HG03378 (cell line): Measurements from ENCODE around the gene LAMP5.

Source experiments
- ATAC-seq: cut with Tn5 transposase; IDR thresholded peaks from one replicate; pipeline ENCODE4 v1.9.1; 2021; ENCODE audit warnings: mild to moderate bottlenecking, moderate library complexity; ENCODE audit not compliant: unreplicated experiment

Gene LAMP5

DNA sequence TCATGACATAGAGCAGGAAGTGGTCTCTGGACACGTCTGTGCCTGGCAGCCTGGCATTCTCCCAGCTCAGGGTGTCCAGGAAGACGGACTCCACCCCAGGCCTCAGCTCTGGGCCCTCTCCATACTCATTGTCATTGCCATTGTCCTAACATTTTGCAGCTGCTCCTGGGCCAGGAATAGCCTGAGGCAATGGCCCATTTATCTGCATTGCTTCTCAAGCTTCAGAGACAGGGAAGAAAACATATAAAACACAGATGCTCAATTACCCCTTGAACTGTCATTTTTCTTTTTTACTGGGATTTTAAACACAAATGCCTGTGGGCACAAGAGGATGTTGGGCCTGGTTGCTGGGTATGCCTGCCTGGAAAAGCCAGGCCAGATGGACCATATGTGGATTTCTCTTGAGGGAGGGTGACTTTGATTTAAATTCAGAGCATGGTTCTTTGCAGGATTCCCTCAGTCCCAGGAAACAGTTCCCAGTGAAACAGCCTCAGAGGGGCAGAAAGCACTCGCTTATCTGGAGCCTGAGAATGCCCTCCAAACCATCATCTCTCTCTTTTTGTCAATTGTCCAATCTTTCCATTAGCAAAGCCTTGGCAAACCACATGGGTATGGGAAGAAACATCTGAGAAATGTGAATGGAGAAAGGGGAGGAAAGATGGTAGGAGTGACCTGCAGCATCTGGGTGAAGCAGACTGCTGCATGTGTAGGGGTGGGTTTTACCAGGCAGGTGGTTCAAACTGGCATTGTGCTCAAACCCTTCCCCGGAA is 17.9 kb downstream of the LAMP5 start:
- no peak for ATAC-seq

DNA sequence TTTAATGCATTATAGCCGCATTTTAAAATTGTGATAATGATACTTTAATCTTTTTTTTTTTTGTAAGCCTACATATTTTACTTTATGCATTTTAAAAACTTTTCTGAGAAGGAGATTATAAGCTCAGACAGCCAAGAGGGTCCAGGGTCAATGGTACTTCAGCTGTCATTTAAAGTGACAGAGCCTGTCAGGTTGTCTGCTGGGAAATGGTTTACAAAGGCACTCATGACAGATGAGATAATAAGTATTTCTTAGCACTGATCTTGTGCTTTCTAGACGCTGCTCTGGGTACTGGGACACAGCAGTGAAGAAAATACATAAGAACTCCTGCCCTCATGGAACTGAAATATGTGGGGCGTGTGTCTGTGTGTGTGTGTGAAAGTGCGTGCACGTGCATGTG is 19.6 kb downstream of the LAMP5 start:
- ATAC-seq: no peak

DNA sequence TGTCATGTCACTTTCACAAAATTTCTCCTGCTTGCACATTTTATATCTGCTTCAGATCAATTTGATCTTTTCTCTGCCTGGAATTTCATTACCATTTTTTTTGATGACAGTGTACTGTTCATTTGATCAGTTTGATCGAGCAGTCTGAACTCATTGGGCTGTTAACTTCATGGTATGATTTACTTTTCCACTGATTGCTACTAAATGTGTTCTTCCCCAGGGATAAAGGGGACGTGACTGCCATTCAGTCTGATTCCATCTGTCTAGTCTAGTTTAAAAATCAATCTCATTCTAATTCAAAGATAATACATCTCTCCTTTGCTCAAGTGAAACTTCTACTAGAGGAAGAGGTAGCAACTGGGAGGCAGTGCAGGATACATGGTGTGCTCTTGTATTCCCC is 21.1 kb downstream of the LAMP5 start:
- ATAC-seq: no peak

DNA sequence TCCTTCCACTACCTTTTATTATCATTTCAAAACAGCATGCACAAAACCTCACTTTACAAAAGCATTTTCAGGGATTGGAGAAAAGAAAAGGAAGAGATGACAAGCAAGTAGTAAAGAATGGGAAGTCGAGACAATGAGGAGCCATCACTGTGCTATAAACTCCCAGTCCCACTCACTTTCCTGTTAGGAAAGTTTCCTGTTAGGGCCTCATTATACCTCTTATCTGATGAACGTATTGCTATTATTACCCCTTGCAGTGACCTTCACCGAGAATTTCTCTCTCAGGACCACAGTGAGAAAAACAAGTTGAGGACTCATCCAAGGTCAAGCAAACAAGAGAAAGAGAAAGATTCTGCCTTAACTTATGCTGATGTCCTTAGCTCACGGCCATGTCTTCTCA is 28.8 kb downstream of the LAMP5 start:
- no peak for ATAC-seq

DNA sequence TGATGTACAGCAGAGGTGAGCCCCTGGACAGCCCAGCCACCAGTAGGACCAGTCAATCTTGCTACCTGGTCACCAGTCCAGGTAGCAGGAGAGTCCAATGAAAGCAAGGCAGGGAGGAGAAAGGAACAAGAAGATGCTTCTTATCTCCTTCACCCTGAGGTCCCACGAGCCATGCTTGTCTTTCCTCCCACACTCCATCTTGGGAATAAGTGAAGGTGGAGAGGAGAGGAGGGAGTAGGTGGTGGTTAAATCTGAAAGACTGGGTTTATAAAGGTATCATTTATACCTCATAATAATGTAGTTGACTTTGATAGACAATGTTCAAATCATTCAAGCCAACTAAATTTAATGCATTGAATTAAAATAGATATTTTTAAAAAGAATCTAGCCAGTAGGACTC is 35.9 kb downstream of the LAMP5 start:
- ATAC-seq: no peak

DNA sequence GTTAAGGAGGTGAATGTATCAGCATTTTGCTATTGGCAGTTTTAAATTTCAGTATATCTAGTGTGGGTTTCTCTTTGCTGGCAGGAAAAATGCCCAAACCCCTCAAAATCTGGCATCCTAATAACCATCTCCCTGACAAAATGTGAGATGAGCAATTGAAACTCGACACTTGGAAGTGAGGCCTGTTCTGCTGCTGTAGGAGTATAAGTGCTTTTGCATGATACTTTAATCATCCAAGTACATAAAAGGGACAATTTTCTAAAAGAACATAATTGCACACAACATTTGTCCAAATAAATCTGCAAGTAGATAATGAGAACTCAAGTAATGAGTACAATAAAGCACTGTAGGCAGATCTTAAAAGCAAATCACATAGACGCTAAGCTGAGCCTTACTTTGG is 36.5 kb downstream of the LAMP5 start:
- no peak for ATAC-seq

DNA sequence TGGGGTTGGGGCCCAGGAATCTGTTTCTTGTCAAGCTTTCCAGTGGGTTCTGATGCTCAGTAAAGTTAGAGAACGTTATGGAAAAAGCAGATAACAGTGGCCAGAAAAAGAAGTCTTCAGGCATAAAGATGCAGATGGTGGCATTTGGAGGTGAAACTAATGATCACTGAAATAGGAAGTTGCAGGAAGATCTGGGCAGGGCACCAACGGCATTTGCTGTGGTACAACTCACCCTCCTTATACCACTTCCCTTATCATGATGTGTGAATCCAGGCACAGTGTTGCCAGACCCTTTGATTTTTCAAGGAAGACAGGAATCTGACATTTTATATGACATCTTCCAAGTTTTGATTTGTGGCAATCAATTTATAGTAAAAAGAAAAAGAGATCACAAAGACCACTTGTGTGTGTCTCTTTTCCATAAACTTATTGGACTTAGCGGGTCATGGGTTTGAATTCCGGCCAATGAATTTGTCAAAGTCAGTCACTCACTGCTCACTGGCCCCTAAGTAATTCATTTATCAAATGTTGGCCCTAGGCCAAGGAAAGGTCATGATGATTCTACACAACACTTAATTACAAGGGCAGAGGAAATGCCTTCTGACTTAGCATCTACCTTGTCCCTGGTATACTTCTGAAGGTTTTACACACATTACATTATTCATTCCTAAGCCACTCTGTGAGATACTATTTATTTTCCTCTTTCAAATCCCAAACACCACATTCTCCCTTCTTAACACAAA is 37.6 kb downstream of the LAMP5 start:
- no peak for ATAC-seq

DNA sequence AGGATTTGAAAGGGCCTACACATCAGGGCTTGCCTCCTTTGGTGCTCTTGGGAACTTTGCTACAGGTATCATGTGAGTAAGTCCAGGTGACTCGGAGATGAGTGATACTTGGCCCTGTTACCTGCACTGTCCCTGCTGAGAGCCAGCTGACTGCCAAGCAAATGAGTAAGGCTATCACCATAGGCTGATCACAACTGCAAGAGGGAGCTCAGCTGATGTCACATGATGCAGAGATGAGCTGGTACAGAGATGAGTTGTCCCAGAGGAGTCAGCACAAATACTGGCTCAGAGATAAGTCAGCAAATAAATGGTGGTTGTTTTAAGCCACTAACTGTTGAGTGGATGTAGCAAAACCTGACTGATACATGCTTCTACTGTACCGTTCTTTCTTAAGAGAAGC is 41.4 kb downstream of the LAMP5 start:
- ATAC-seq: no peak

DNA sequence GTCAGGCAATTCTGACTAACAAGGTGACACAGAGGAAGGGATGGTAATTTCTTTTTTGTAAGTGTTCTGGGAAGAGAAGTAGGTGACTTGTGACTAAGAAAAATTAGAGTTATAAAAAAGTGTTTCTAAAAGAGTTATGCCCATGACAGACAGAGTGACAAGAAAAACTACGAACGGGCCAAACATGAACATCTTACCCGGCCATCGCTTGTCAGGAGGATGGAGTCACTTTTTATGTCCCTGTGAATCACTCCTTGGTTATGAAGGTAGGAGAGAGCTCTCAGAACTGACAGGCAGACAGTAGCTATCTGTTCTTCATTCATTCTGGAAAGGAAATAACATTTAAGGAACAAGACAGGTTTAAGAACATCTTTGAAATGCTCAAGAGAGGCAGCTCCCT is 43.0 kb downstream of the LAMP5 start:
- no peak for ATAC-seq

DNA sequence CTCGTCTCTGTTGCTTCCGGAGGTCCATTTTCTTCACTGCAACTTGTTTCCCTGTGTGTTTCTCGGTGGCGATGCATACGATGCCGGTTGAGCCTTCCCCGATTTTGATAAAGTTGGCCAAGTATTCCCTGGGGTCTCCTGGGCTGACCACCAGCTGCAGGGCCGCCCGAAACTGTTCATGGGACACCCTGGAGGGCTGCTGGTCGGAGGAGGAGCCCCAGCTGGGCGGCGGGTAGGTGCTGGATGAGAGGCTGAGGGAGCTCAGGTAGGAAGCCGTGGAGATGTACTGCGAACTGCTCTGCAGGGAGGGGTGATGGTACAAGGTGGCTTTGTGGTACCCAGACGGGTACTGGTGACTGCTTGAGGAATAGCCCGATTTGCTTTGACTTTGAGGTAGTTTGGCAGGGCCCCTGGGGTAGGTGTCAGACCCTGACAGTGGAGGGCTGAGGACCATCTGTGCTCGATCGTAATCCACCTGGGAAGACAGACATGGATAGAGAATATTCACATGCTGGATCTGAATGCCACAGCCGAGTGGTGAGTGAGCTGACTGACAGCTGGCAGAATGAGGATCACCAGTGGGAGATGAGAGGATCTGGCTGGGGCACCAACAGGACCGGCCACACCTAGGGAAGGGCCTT is 51.6 kb downstream of the LAMP5 start:
- ATAC-seq: no peak

DNA sequence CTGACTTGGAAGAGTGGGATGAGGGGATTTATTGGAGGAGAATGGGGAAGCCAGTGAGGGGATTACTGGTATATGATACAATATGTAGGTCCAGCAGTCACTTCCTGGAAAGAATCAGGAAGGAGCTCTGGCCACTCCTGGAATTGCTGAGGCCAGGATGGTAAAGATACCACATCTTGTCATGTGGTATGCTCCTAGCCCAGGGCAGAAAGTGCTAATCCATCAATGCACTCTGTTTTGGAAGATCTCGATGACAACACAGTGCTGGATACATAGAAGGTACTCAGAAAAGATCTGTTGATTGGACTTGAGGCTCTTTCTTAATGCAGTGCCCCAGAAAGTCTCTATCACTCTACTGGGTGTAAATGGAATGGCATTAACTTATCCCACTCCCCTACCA is 52.6 kb downstream of the LAMP5 start:
- ATAC-seq: no peak

DNA sequence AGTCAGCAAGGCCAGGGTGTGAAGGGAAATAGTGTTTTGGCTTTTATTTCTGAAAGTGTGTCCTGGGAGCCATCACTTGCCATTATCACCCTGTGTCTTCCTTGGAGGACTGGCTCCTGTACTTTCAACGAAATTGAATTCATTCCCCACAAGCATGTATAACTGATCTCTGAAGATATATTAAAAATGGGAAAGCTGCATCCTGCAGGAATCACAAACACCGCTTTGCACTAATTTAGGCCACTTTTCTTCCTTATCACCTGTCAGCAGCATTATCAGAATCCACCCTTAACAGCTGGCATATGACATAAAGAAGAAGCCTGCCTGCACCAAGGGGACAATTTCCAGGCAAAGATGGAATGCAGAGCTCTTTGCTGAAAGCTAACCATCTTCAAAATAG is 56.2 kb downstream of the LAMP5 start:
- ATAC-seq: no peak

DNA sequence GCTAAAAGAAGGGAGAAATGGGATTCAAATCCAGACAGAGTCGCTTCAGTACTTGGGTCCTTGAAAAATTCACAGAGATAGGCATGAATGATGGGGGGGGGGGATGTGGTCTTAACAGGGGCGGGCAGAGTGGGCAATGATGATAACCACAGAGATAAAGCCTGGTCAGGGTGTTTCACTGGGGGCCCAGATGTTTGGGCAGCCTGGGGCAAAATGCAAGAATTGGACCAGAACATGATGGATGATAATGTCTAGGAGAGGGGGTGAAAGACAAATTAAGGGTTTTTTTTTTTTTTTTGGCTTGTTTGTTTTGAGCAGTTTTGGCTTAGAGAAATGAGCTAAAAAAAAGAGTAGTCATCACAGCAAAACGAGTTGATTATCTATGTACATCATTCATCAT is 57.4 kb downstream of the LAMP5 start:
- ATAC-seq: no peak

DNA sequence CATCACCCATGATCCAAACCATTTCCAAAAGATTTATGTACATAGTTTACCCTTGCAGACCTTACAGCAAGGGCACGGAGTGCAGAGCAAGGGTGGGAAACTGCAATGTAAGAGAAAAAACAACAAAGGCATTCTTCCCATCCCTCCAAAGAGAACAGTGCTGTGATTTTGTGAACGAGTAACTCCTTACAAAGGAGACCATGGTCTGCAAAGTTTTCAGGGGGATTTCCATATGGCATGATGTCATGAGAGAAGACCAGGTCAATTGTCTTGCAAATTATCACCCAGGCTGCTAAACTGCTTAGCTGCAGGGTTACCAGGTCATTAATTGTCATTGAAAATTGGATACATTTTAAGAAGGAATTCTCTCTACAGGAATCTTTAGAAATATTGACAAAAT is 58.3 kb downstream of the LAMP5 start:
- ATAC-seq: no peak

DNA sequence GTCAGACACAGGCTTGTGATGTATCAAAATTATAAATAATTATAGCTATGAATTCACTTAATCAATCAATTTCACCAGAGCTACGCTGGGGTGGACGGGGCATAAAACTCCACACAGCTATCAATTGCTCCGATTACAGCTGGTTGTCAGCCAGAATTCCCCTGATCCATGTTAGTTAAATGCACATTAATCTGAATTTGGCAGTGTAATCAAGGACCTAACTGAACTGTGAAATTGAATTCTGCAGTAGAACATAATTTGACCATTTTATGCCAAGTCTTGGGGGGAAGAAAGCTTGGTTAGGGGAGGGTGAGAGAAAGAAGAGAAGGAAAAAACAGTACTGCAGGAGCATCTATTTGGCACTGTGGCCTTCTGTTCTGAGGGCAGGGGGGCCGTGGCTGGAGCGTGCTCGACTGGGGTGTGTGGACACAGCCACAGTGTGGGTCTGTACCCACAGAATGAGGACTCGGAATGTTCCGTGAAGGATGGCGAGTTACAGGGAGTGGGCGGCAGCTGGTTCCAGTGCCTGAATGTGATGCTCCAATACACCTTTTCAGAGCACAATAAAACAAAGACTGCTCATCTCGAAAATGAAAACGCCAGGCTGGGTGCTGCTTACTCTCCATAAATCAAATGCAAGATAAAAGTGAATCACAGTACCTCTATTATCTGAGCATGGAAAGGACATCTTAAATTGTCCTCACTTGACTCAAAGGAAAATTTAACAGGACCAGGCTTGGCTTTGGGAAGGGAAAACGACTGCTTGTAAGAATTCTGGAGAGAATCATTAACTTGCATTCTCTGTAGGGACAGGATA is 59.2 kb downstream of the LAMP5 start:
- ATAC-seq: no peak

DNA sequence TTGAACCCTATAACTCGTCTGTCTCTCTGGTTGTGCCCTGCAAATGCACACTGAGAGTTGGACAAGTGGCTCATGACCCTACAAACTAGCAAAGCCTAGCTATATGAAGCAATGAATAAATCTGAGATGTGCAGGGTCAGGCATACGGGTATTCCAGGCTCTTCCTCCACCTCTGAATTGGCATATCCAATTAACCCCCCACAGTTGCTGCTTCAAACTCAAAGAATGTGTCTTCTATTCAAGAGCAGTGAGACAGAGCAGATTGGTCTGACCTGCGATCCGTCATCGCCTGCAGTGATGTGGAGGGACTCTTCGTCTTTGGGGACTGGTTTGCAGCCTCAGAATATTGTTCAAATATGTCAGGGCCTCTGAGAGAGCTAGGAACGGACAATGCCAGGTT is 59.8 kb downstream of the LAMP5 start:
- ATAC-seq: no peak

DNA sequence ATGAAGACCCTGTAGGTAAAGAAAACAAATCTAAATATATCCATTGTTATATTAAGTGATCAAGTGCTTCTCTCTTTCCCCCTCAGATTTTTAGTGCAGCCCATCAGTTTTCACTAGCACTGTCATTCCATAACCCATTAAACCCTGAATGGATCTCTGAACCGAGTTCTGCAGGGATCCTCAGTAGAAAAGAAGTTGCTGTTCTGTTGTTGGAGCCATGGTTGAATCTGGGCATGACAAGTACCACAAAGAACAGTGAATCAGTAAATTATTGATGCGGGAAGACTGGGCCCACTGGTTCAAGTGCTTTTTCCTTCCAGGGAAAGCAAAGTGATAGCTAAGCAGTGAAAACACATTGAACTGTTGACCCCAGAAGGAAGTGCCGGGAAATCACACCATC is 60.4 kb downstream of the LAMP5 start:
- no peak for ATAC-seq

DNA sequence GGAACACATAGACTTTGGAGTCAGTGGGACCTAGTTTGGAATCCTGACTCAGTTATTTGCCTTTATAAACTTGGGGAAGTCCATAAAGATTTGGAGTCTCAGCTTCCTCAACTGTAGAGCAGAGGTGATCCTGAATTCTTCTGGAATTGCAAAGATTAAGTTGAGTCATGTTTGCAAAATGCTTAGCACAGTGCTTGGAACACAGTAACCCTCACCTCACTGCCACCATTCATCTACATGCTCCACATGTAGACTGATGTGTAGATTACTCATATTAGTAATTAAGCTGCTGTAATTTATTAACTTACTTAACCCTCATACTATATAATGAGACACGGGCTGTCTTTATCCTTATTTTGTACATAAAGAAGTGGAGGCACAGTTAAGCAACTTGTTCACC is 61.4 kb downstream of the LAMP5 start:
- ATAC-seq: no peak

DNA sequence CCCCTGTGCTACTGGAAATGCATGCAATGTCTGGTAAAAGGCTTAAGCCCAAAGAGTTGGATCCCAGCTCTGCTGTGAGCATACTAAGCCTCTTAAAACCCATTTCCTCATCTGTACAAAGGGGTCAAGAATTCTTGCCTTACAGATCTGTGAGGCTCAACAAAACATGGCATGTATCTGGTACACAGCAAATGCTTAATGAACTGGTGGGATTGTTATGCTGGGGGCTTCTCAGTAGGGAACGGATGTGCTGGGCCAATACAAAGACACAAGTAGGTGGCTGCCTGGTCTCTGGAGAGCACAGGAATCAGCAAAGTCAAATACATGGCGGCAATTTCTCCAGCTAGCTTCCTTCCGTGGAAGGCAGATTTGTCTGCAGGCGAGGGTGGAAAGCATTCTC is 62.3 kb downstream of the LAMP5 start:
- no peak for ATAC-seq

DNA sequence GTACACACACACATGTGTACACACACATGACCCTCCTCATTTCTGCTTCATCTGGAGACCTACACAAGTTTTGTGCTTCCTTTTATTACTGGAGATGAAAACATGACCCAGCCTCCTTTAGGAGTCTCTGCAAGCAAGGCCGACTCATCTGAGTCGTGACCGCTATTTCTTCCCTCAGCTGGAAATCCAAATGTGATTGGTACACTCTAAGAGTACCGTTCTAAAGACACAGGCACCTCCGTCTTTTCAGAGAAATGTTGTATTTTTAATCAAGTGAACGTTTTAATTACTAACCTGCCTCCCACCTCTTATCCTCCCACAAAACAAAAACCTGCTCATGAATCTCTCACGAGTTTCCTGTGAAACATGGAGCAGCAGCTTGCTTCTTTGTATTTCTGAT is 63.0 kb downstream of the LAMP5 start:
- ATAC-seq: no peak

DNA sequence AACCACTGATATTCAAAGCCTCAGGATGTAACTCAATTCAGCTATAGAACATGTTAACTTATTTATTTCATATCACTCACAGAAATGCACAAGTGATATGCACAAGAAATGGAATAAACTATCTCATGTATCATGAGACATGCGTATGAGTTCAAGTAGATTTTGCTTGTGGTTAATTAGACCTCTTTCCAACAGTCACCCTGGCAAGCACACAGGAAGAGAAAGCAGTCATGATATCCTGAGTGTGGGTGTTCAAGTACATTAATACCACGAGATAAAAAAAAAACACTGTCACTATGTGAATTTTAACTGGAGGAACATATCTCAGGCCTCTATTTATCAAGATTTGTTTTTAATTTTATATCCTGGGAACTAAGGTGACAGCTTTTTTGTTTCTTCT is 64.2 kb downstream of the LAMP5 start:
- no peak for ATAC-seq
